GM19240 (cell line): ENCODE data around the gene KIAA0408.
A peak's percentile ranks its signal among the peaks of the same experiment; 100 is the strongest.
"Not testable (repeated sequence)": the region's sequence is repeated elsewhere in the genome, so short reads cannot be mapped to it uniquely, and the experiment has no call there.

ENCODE experiments used
- DNase-seq: peaks from one replicate; pipeline ENCODE4 v3.0.0; 2011; ENCODE audit warnings: low spot score; ENCODE audit not compliant: insufficient read length

Gene KIAA0408

DNA sequence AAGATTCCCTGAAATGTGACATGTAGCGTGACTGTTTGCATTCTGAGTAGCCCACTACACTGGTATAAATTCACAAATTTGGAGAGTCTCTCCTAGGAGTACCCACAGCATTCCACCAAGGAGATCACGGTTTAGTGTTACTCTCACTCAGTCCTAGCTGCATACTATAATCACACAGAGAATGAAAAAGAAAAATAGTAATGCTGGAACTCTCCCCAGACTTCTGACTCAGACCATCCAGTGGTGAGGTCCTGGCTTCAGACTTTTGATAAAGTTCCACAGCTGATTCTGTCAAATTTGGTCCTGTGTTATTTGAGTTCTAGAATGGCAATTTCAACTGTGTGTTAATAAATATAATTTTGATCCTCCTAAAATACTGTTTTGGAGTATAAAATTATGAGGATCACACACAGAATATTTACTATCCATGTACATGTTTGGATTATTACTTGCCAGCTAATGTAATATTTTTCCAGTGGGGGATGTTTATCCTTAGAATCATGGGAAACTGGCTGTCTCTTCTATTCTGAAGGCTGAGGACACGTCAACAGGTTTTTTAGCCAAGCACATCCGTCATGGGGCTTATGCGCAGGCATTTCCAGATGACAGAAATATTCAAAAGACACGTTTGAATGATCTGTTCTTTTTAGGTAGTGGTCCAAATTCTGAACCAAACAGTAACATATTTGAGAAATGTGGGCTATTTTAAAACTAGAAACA, 5.1 kb upstream of the KIAA0408 start:
- DNase-seq: no peak

DNA sequence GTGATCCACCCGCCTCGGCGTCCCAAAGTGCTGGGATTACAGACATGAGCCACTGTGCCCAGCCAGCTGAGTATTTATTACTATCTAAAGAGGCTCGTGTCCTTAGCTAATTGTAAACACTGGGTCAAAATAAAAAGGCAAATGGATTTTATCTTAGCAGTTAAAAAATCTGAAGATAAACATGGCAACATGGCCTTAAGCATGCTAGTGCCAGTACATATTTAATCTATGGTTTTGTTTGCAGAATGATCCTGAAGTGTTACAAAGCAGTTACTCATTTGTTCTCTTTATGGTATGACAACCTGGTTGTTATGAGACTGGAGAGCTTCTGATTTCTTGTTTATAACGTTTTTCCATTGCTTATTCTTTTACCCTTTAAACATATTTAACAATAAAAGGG, 3.9 kb upstream of the KIAA0408 start:
- no peak for DNase-seq

DNA sequence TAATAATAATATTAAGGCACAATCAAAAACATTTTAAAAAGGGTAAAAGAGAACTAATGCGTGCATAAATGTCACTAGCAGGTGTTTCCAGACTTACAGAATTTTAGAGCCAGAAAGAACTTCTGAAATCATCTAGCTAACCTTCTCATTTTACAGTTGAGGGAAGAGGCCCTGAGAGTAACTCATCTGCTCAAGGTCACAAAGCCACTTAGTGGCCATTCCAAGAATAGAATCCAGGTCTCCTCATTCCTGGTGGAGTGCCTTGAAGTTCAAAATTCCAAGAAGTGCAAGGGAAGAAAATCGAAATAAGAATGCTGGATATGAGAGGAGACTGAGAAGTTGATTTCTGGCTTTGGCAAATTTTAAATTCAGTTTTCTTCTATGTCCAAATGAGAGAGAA, 3.2 kb upstream of the KIAA0408 start:
- no peak for DNase-seq

DNA sequence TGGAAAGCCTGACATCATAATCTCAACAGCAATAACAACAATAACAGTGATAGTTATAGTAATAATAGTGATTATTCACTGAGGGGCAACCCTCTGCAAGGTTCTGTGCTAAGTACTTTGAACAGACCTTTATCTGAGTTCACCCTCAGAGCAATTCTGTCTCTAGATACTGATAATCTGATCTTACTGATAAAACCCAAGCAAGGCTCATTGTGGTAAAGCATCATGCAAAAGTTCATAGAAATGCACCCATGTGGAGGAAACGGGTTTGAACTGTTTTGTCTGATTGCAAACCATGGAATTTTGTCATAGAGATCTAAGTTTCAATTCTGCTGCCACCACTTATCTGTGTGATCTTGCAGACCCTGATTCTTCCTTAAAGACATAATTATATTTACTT, 1.3 kb upstream of the KIAA0408 start:
- no peak for DNase-seq

DNA sequence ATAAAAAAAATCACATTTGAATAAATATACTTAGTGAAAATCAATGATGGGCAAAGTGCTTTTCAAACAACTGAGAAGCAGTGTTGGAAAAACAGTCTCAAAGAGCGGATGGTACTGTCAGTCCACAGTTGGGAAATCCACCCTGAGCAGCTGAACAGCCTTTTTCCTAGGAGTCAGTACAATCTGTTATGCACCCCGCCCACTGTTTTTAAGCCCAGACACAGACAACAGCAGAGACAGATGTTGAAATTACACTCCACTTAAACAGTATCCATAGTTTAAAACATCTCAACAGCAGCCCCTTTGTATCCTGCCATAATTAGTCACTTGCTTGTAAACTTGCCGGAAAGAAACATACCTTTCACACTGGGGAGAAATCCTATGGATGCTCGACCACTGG, 372 bp downstream of the KIAA0408 start:
- no peak for DNase-seq

DNA sequence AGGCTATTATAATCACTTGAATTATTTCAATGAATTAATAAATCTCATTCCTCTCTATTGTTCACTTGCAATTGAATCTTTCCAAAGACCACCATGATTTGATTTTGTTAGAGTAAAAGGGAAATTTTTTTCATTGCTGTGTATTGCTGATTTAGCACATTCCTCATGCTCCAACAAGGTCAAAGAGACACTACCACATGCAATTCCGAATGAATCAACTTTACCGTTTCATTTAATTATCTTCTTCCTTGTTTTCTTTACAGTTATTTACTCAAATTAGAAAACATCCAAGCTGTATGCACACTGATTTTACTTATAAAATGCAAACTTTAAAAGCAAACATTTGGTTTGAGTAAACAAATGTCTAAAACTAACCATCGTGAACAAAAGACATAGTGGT, 967 bp downstream of the KIAA0408 start:
- DNase-seq: no peak

DNA sequence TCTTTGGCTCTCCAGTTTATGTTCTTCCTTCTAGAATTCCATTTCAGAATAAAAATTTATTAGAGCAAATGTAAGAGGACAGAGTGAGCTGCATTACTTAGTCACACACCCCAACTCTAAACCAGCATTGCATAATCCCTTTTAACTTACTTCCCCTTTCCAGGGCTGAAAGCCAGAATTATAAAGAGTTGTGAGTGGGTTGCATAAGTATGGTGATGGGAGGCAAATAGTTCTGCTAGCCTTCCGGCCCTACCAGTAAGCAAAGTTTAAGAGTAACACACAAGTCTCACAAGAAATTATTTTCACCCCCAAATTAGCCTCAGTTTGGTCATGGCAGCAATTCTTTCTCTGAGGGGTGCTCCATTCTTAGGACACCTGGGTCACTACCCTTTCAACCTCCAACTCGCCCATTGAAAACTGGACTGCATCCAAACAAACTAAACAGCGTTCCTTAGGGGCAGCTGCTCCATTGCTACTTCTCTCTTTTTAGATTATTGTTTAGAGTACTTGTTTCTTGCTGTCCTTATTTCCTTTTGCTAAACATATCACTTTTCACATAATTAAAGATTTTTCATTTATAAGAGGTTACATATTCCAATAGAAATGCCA, 1.6 kb downstream of the KIAA0408 start:
- no peak for DNase-seq

DNA sequence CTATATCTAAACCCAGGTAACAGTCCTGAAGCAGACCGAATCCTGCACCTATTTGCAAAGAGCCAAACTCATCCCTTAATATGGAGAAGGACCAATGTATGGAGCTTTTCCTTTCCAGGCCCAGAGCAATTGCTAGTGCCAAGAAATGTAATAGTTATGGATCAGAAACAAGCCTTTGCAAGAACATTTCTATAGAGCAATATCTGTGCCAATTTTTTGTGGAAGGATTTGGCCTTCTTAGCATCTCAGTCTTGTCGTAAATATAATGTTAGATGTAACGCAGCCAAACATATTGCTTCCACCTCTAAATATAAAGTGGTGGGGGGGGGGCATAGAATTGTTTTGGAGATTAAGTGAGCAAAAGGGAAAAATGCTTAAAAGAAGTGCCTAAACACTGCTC, 2.7 kb downstream of the KIAA0408 start:
- DNase-seq: no peak

DNA sequence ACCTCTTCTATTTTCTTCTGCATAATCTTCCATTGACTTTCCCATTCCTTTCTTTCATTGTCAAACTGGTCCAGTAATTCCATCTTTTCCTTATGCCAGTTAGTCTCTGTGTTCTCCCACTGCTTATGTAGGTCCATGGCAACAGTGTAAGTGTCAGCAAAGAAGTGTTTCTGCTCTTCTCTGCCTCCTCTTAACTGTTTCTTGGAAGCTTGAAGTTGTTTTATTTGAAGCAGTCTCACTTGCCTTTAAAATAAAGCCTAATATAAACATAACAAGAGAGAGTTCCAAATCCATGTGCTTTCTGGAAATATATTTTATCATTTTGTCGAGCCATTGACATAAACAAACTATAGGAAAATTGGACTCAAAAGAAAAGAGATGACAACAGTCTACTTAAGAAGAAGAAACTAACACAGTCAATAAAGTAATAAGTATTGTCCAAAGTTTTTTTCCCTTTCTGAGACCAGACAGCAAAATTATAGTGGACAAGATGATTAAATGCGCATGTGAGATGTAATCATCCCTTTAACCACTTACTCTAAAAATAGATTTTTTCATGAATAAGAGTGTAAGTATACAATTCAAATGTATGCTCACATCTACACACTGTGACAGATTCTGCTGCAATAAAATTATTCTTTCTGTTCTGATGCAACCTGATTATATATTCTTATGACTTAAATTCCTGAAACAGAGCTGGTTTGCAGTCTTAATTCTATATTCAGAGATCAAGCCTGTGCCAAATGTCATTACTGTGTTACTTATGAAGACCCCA, 5.2 kb downstream of the KIAA0408 start:
- DNase-seq: no peak

DNA sequence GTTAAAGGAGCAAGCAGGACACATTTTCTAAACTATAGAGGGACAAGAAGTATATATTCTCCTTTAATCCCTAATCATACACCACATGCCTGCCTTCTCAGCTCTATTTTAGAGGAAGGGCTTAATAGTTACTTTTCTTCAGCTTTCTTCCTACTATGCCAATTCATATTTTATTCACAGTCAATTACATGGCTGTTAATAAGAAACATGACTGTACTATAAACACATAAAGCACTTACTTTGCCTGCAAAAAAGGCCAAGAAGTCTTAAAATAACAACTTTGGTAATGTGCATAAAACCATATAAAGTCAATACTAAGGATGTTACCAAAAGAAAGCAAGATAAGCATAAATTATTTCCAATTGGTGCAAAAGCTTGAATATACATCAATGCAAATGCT, 6.4 kb downstream of the KIAA0408 start:
- no peak for DNase-seq

DNA sequence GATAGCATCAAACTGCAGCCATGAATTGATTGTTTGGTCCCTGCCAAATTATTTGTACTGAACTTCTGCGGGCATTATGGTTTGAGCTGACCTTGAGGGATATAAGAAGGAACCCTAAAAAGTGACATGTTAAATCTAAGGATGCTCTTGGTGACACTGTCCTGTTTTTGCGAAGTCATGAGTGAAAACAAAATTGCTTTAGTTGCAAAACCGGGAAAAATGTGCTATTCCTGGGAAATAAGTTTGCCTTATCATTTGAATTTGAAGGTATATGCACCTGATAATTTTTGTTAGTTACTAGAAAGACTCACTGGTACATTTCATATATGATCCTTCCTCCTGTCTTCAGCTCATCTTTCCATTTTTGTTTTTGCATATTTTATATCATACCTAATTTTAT, 7.8 kb downstream of the KIAA0408 start:
- no peak for DNase-seq

DNA sequence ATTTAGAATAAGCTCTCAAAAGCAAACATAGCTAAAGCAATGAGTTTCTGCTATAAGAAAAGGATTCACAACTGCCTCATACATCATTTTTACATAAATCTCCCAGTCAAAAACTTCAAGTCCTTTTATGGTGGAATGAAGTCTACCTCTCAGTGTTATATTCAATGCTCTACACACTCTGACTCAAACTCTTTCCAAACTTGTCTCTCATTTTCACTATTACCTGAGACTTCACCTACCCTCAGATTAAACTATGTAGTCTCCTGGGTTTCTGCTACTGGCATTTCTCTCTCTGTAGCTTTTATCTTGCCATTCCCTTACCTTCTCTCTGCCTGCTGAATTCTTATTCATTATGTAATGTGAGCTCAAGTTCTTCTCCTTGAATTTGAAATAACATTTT, 11.4 kb downstream of the KIAA0408 start:
- no peak for DNase-seq

DNA sequence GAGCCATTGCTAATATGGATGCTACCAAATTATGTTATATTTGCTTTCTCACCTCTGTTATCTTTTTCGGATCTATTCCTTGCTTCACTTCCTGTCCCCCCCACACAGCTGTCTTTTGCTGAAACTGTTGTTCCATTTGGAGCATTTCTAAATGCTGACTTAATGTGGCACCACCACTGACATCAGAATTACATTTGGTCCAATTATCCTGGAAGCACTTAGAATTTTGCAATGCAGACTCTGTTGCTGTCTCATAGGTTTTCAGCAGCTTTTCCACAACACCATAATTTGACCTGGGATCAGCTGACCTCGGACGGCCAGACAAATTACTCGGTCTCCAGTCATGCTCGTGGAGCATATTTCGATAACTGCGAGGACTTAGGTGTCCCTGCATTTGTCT, 12.8 kb downstream of the KIAA0408 start:
- no peak for DNase-seq

DNA sequence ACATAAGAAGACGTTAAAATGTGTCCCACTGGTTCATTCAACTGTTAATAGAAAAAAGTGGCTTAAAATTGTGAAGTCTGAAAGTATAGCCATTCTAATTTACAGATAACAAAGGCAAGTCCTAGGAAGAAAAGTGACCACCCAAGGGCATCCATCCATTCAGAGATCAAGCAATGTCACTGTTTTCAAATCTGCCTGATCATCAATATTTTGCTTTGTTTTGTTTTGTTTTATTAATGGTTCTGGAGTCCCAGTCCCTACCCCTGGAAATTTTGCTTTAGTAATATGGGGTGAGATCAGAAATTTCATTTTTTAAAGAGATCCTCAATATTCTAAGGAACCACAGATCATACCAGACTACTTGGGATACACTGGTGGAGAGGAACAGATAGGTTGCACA, 17.3 kb downstream of the KIAA0408 start:
- no peak for DNase-seq

DNA sequence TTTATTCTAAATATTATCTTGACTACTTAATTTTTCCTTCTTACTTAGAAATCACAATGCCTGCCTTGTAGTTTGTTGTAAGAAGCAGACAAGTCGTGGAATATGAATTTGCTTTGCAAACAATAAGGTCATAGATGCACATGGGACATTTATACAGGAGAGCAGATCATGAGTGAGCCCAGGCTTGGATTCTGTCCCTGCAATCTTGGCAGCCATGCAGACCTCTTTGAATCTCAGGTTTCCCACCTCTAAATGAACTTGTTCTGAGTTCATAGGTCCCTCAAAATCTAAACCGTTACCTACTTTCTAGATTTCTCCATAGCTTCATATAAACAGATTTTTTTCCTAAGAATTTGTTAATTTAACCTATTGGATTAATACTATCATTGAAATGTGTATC, 19.5 kb downstream of the KIAA0408 start:
- no peak for DNase-seq

DNA sequence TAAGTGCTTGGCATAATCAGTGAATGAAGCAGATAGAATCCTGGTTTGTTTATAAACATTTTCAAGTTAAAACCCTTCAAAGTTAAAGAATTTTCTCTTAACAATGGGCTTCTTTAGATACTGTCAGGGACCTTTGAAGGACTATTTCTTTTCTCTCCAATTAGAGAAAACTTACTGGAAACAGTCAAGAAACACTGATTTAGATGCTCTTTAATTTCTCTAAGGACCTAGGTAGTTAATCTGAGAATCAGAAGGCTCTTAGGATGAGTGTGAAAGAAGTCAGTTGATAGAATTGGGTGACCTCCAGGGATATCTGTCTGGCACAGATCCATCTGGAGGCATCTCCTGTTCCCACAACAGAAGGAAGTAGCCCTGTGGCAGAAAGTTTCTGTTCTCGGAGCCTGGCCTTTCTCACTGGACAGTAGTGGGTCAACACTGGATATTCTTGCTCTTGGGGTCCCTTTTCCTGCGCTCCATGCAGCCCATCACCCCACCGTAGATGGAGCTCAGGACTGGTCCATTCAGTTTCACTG, 22.5 kb downstream of the KIAA0408 start:
- no peak for DNase-seq

DNA sequence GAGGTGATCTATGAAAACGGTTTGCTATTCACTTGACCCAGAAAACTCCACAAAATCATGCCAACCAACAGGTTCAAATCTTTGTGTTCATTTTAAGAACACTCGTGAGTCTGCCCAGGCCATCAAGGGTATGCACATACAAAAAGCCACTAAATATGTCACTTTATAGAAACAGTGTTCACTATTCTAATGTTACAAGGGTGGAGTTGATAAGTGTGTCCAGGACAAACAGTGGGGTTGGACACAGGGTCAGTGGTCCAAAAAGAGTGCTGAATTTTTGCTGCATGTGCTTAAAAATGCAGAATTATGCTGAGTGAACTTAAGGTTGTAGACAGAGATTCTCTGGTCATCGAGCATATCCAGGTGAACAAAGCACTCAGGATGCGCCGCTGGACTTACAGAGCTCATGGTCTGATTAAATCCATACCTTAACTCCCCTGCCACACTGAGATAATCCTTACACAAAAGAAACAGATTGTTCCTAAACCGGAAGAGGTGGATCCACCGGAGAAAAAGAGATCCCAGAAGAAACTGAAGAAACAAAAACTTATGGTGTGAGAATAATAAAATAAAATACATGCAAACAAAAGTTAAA, 23.5 kb downstream of the KIAA0408 start:
- DNase-seq: no peak

DNA sequence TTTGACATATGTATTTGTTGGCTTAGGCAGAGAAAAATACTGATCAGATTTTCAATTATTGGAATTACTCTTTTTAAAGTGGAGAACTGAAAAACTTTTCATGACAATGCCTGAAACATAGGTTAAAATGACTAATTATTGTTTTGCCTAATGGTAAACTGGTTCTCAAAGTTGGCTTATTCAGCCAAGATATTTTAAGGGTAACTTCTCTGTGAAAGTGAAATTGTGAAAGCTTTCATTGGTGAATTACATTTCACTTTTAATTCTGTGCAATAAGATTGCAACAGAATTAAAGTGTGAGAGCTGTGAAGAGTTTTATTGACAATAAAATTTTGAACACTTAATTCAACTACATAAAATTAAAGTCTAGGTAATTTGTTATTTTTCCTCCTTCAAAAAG, 24.5 kb downstream of the KIAA0408 start:
- DNase-seq: no peak

DNA sequence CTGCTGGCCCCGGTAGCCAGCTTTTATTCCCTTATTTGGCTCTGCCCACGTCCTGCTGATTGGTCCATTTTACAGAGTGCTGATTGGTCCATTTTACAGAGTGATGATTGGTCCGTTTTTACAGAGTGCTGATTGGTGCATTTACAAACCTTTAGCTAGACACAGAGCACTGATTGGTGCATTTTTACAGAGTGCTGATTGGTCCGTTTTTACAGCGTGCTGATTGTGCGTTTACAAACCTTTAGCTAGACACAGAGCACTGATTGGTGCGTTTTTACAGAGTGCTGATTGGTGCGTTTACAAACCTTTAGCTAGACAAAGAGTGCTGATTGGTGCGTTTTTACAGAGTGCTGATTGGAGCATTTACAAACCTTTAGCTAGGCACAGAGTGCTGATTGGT, 30.6 kb downstream of the KIAA0408 start:
- DNase-seq: not testable (repeated sequence)

DNA sequence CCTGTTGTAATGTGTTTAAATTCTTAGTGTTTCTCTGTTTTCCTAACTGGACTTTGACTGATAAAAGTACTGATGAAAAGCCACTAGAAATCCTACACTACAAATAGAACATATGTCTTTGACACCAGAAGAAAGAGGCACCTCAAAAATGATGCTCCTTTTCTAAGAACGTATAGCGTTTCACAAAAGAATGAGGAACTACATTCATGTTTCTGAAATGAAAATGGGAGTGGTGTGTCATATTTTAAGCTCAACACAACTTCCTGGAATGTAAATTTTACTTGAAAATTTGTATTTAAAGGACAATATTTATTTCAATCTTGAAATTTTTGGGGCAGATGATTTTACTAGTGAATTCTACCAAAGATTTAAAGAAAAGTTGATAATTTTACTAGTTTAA, 35.3 kb downstream of the KIAA0408 start:
- no peak for DNase-seq

DNA sequence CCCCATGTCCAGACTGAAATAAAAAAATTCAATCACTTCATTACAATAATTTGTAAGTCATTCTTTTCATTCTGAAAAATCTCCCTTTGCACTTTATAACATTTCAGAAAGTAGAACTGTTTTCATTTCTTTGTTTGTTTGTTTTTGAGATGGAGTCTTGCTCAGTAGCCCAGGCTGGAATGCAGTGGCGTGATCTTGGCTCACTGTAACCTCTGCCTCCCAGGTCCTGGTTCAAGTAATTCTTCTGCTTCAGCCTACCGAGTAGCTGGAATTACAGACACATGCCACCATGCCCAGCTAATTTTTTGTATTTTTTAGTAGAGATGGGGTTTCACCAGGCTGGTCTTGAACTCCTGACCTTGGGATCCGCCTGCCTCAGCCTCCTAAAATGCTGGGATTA, 38.0 kb downstream of the KIAA0408 start:
- DNase-seq: not testable (repeated sequence)

DNA sequence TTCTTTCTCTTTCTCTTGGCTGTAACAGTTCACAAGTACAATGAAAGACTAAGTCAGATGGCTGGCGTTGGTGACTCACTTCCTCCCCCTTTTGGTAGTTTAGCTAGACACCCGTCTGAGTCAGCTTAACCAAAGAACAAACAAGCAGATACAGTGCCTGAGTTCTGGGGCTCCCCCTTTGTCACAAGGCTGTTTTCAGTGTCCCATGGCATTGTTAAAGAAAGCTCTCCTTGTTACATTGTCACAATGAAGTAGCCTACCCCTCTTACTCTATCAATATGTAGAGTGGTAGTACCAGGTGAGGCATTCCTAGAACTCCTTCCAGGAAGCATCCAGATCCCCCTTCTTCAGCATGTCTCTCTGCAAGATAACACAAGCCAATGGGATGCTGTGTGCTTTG, 38.6 kb downstream of the KIAA0408 start:
- DNase-seq: peak; percentile 40
